GM18499 (cell line): ENCODE measurements around the gene SMG7.

Source experiments
- ATAC-seq: cut with Tn5 transposase; IDR thresholded peaks from one replicate; pipeline ENCODE4 v1.9.1; 2021; ENCODE audit warnings: moderate number of reproducible peaks; ENCODE audit not compliant: insufficient read depth, unreplicated experiment

Gene SMG7

DNA sequence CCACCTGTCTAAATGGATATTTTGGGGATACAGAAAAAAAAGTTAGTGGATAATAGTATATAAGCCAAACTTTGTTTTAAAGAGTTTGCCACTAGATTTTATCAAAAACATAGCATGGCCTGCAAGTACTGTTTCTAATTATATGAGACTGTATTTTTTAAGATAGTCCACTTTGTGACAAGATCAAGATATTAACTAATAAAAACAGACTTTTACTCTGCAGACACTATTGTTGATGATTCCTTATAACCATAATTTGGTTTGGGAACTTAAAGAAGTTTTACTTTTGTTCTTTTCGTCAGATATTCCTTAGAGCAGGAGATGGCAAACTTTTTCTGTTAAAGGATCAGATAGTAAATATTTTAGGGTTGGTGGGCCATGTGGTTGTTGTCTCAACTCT, 36.4 kb downstream of the SMG7 start:
- ATAC-seq = no peak

DNA sequence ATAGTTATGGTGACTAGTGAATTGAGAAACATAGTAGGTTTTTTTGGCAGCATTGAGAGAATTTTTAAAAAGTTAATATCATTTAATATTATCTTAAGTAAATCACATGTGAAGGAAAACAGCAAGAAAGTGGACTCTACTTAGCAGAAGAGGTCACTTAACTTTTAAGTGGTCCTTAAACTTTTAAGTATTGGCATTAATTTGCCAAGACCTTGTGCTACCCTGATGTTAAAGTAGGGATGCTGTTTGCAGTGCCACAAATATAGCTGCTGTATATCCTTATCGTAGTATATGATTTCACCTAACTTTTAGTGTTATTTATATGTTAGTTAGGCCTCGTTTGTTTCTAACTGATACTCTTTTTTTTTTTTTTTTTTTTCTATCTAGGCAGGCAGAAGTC, 40.2 kb downstream of the SMG7 start:
- no peak for ATAC-seq

DNA sequence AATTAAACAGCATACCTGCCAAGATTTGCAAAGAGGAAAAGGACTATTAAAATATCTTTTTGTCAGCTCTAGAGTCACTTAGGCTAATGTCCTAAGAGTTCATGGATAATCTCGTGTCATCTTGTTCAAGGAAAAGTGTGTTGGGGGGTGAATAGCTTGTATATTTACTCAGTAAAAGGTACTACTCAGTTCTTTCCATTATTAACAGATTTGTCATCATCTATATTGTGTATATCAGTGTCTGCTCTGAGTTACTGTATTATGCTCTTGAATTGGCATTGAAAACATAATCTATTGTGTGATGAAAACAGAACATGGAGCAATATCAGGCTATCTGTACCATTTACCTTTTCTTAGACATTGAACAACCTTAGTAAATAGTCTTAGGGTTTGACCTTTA, 41.9 kb downstream of the SMG7 start:
- no peak for ATAC-seq

DNA sequence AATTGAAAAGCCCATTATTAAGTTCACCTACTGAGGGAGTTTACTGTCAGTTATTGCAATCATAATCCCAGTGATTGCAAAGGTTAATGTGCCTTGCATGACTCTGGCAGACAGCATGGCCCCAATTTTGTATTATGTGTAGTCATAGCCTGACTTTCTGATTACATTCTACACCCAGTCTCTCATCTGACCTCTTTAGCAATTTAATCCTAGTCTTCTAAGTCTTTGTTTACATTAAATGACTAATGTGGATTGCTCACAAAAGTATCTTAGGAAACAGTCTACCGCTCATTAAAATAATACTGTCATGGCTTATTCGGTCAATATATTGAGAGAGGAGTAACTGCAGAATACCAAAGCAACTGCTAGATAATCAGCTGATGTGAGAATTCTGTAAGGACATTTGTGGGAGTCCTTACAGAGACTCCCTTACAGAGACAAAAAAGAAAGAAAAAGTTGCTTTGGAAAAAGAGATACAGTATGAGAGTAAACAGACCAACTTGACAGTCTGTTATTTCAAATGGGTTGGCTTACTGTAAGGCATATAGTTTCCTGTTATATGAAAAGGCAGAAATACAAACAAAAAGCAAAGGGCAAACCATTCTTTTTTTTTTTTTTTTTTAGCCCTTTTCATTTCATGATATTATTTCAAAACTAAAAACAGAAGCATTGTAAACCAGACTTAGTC, 42.8 kb downstream of the SMG7 start:
- ATAC-seq = no peak

DNA sequence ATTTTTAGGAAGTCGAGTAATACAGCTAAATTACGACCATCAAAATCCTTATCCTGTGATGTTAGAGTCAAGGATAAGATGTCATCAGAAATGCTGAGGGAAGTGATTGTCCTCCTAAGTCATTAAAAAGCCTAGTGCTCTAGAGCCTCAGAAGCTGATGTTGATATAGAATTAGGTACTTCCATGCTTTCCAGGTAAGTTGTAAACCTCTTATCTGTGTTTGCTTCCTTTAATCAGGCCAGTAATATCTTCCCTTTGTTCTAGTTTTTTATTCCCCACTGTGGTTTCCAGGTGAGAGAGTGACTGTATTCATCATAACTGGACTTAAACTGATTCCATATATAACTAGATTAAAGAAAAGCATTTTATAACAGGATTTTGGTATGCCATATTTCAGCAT, 44.4 kb downstream of the SMG7 start:
- ATAC-seq = no peak

DNA sequence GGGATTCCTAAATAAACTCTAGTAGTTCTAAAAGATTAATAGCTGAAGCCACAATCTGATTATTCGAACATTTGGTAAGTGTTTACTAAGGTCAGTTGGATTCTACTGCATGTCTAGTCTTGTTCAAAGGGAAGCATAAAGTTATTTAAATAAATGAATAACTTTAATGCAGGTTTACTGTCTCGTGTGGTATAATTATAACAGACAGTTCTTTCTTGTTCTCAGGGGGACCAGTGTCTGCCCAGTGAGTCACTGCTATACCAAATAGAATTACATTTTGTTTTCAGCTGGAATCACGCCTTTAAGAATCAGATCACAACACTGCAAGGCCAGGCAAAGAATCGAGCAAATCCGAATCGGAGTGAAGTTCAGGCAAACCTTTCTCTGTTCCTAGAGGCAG, 45.1 kb downstream of the SMG7 start:
- no peak for ATAC-seq

DNA sequence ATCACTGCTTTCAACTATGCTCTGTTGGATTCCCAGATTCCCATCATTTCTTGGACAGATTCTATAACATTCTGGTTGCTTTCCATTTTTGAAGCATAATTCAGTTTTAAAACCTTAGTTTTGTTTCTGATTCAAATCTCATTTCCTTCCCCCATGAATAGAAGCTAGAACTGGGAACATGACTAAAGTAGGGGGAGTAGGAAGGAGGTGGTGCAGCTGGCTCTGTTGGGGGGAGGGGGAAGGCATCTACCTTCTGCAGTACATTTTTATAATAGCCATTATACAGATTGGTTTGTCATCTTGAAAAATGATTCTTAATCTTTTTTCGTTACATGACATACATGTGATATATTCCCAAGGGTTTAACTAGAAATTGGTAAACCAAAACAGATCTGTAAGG, 48.1 kb downstream of the SMG7 start:
- no peak for ATAC-seq

DNA sequence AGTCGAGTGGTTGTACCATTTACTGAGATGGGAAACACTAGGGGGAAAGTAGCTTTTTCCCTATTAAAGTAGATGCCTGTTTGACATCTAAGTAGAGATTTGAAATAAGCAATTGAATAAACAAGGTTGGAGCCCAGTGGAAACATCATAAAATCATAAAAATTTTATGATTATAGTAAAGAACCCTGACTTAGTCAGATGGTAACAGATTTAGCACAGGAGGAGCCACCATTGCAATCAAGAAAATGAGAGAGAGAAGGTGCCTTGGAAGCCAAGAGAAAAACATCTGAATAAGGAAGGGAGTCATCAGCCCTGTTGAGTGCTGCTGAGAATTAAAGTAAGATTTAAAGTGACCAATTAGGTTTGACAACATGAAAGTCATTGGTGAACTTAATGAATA, 49.8 kb downstream of the SMG7 start:
- no peak for ATAC-seq

DNA sequence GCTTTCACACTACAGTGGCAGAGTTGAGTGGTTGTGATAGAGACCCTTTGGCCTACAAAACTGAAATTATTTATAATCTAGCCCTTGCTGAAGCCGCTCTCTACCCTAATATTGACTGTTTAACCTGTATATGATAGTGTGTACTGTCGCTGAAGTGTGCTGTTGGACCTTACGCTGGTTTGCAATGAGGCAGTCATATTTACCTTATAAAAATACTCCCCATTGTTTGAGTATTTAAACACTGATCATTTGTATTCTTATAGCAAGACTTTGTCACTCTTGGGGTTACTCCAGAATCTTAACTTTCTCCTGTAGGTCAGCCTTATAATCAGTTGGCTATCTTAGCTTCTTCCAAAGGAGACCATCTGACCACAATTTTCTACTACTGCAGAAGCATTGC, 56.3 kb downstream of the SMG7 start:
- ATAC-seq = no peak

DNA sequence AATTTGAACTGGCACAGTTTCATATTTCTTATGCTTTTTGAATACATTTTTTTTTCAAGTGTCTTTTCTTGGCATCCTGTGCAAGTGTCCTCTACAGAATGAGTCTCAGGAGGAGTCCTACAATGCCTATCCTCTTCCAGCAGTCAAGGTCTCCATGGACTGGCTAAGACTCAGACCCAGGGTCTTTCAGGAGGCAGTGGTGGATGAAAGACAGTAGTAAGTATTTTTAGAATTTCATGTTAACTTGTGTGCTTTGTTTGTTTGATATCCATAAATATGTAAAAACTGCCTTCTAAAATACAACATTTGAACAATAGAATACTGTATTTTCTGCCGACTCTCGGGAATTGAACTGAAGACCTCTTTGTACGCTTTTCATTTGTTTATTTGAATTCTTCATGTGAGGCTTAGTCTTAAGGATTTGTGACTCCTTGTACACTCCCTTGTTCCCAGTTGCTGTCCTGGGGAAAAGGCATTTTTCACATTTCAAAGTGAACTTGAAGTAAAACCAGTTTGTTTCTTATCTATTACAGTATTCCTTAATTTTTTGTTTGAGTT, 61.4 kb downstream of the SMG7 start:
- no peak for ATAC-seq

DNA sequence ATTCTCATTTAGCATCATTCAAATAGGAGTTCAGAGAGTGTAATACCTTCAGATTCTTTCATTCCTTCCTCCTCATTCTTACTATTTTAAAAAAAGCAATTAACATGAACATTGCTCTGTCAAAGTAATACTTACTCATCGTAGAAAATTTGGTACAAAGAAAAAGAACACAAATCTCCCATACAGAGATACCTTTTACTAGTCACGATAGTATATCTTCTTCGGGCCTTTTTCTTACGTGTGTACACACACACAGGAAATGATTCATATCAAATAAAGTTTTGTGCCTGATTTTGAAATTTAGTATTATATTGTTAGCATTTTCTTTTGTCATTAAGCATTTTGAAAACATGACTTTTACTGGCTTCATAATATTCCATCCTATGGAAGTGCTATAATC, 65.1 kb downstream of the SMG7 start:
- ATAC-seq = no peak

DNA sequence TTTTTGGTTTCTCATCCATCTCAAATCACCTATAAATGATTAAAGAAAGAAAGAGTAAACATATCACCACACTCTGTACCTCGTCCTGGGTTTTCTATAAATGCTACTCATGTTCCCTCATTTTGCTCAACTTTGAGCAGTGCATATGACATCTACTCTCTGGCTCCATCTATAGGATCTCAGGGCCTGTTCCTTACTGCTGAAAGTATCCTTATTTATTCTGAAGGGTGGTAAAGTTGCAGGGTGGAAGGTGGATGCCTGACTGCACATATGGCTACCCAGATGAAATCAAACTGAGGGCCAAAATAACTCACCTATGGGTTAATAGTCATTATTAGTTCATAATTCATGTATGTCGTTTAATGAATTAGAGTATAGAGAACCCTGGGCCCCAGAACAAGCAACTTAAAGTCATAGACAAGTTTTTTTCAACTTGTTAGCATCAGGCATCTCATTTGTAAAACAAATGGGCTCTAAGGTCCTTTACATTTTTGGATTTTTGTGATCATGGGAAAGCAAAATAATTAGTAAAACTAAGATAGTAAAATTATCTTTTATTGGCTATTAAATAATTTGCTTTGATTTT, 71.4 kb downstream of the SMG7 start:
- ATAC-seq = no peak

DNA sequence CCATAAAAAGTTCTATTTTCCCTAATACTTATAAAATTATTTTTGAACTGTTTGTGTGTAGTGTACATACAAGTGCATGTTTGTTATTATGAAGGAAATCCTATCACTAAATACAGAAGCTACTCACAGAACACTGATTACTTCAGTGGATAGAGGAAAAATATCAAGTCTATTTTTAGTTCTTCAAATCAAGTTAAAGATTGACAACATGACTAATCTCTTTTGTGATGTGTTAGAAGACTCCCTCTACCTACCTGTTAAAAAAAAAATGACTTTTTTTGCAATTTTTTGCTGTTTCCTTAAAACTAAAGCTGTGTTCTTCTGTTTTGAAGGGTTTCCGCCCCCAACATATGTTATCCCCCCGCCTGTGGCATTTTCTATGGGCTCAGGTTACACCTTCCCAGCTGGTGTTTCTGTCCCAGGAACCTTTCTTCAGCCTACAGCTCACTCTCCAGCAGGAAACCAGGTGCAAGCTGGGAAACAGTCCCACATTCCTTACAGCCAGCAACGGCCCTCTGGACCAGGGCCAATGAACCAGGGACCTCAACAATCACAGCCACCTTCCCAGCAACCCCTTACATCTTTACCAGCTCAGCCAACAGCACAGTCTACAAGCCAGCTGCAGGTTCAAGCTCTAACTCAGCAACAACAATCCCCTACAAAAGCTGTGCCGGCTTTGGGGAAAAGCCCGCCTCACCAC, 72.4 kb downstream of the SMG7 start:
- ATAC-seq = no peak

DNA sequence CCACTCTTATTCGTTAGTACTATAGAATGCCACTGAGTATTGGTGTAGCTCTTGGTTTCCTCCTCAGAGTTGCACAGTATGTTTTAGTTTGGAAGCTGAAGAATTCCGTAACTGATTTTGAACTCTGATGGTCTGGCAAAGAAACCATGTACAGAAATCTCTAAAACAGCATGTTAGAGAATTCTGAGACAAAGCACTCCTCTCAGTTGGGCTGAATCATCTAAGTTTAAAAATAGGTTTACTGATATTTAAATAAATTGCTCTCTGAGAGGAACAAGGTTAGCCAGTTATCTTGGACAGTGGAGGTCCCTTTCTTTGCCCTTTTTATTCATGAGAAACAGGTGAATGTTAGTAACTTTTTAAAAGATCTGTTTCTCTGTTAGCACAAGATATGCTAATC, 74.1 kb downstream of the SMG7 start:
- ATAC-seq = no peak

DNA sequence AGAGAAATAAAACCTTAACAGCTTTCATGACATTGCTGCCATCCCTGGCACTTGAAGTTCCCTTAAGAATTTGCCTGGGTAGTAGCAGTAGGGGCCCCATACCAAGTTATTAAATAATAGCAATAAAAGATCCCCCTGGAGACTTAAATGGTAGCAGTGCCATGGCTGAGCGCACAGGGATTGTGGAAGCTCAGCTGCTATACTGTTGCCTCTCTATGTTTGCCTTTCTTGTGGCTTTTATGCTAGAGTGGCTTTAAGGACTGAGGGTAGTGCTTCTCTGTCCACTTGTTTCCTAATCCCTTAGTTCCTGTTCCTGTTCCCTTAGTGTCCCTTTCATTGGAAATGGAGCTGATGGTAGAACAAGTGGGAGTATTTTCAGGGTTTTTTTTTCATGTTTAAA, 75.8 kb downstream of the SMG7 start:
- ATAC-seq = no peak

DNA sequence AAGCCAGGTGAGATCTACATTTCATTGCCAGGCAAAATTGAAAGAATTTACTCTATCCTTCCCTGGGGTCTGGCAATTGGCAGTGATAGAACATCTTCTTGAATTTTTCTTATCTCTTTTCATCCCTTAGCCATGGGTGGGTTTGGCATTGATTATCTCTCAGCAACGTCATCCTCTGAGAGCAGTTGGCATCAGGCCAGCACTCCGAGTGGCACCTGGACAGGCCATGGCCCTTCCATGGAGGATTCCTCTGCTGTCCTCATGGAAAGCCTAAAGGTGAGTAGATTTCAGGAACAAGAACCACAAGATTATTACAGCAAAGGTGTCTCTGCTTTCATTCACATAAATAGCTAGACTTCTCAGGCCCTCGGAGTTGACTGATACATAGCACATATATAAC, 78.6 kb downstream of the SMG7 start:
- ATAC-seq = no peak

DNA sequence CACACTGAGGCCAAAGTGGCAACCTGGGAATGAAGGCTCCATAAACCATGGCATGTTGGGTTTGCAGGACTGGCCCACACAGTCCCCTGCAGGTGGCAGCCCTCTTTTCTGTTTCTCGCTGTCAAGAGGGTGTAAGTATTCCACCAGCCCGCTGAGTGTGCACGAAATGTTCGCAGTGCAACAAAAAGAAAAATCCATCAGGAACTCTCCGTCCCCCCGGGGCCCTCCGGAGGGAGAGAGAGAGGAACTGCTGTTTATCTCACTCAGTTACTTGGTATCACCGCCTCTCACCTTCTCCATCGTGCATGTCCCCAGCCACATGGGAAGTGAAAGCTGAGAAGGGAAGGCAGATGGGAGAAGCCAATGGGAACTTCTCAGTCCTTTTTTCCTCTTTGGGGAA, 79.6 kb downstream of the SMG7 start:
- no peak for ATAC-seq

DNA sequence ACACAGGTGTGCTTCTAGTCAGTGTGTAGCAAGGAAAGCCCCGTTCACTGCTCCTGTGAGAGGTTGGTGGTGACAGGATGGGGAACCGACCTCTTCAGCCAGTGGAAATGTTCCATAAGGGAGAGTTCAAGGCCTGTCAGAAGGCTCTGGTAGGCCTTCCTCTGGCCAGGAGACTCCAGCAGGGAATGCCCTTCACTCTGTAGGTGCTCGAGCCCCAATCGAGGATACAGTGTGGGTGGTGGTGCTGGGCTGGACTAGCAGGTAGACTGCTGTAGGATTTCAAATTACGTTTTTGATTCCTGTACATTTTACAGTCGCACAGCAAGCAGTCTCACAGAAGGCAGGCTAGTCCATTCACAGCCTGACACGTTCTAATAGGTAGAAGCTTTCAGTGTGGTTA, 80.1 kb downstream of the SMG7 start:
- ATAC-seq = no peak

DNA sequence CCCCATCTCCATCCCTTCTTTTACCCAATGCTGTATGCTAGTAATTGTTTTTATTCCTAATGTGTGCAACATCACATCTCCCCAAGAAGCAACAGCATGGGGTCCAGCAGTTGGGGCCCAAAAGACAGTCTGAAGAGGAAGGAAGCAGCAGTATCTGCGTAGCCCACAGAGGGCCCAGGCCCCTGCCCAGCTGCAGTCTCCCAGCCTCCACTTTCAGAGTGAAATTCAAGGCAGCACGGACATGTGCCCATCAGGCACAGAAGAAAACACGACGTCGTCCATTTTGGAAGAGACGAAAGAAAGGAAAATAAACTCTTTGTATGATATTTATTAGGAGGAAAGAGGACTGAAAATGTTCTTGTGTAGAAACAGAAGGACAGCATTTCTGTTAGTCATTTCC, 80.6 kb downstream of the SMG7 start:
- no peak for ATAC-seq

DNA sequence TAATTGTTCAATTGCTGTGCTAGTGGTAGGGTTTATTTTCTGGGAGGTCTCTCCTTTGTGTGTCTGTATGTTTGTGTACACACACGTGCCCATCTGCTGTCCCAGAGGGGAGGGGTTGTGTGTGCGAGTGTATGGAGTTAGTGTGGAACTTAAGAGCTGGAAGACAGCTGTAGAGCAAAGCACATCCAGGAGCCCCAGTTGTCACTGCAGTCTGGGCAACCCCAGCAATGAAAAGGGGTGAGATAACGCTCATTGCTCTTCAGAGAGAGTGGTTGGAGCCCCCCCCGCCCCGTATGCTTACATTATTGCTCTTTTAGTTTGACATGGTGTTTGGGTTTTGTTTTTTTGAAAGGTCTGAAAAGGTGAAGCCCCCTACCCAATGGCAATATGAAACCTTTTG, 81.0 kb downstream of the SMG7 start:
- ATAC-seq = no peak

DNA sequence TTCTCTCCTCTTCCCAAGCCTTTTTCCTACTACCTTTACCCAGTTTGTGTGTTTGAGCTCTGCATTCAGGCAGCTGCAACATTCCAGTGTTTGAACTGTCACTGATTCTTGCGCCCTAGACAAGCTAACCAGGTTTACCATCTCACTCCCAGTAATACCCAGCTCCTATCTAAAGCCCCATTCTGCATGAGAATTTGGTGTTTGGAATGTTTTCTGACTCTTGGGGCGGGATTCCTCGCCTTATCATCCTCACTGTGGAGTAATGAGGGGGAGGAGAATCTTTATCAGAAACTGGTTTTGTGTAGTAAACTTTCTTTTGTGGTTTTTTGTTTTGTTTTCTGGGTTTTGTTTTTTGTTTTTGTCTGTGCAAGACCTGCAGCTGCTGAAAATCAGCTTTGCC, 81.5 kb downstream of the SMG7 start:
- ATAC-seq = no peak

DNA sequence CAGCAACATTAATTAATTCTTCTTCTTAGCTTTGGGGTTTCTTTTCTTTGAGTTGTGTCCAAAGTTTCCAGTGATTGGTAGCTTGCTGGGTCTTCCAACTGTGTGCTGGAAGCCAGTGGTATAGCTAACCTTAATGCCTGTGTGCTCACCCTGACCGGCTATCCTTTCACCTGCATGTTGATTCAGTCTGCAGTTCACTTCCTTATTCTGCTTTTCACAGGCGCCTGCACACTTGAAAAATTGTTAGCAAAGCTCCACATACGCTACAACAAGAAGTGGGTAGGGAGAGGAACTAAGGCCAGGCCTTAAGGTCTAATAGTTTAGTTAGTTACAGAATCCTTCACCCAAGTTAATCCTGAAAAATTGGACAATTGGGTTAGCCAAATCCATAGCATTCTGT, 82.3 kb downstream of the SMG7 start:
- ATAC-seq = no peak
